NOMO-1 treated with dmso at 0.1 percent for 144 hours (cell line): Measurements from ENCODE around the gene NPC1L1.

Source experiments
- DNase-seq: peaks from one replicate; lab custom pipeline; 2025; ENCODE audit not compliant: unreplicated experiment; lab: John Stamatoyannopoulos, UW

The NPC1L1 gene, protein sequence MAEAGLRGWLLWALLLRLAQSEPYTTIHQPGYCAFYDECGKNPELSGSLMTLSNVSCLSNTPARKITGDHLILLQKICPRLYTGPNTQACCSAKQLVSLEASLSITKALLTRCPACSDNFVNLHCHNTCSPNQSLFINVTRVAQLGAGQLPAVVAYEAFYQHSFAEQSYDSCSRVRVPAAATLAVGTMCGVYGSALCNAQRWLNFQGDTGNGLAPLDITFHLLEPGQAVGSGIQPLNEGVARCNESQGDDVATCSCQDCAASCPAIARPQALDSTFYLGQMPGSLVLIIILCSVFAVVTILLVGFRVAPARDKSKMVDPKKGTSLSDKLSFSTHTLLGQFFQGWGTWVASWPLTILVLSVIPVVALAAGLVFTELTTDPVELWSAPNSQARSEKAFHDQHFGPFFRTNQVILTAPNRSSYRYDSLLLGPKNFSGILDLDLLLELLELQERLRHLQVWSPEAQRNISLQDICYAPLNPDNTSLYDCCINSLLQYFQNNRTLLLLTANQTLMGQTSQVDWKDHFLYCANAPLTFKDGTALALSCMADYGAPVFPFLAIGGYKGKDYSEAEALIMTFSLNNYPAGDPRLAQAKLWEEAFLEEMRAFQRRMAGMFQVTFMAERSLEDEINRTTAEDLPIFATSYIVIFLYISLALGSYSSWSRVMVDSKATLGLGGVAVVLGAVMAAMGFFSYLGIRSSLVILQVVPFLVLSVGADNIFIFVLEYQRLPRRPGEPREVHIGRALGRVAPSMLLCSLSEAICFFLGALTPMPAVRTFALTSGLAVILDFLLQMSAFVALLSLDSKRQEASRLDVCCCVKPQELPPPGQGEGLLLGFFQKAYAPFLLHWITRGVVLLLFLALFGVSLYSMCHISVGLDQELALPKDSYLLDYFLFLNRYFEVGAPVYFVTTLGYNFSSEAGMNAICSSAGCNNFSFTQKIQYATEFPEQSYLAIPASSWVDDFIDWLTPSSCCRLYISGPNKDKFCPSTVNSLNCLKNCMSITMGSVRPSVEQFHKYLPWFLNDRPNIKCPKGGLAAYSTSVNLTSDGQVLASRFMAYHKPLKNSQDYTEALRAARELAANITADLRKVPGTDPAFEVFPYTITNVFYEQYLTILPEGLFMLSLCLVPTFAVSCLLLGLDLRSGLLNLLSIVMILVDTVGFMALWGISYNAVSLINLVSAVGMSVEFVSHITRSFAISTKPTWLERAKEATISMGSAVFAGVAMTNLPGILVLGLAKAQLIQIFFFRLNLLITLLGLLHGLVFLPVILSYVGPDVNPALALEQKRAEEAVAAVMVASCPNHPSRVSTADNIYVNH (N-terminal part only)

GRCh38 chr7:44541028-44541869, at the start of gene NPC1L1:
TSS of gene NPC1L1 (minus strand) at chr7:44541330. CDS start at chr7:44541259, 71 bp downstream.
- no peak for DNase-seq

DNA sequence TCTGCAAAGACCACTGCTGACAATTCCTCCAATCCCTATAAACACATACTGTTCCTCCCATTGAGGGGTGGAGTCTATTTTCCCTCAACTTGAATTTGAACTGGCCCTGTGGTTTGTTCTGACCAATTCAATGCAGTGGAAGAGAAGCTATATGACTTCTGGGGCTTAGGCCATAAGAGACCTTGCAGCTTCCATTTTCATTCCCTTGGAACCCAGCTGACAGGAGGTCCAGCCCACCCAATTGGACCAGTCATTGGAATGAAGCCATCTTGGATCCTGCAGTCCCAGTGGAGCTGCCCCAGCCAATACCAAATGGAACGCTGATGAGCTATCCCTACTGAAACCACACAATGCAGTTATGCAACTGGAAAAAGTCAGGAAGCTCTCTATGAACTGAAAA, 49.8 kb upstream of the NPC1L1 start:
- no peak for DNase-seq

- DNase-seq = peak; percentile 41
These were observed 46.9 kb upstream of the NPC1L1 start for GRCh38 chr7:44587843-44588711.

DNA sequence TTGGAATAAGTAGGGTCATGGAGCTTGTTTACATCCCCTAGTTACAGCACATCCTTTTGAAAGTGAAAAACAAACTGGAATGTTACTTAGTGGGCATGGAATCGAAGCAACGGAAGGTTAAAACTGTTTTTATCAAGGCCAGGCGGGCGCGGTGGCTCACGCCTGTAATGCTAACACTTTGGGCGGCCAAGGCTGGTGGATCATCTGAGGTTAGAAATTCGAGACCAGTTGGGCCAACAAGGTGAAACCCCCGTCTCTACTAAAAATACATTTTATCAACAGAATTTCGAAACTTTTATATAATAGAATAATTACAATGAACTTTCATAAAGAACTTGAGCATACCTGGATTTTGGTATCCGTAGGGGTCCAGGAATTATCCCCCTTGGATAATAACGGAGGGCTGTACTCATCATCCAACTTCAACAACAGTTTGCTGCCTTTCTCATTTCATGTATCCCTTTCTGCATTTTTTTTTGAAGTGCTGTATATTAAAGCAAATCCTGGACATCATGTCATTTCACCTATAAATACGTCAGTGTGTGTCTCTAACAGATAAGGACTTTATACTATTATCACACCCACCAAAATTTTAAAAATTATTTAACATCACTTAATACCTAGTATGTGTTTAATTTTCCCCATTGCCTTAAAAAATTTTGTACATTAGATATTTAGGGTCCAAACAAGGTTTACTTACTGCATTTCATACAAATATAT, 42.2 kb upstream of the NPC1L1 start:
- no peak for DNase-seq

- peak; percentile 97 for DNase-seq
These were observed 40.9 kb upstream of the NPC1L1 start, which contains the start of gene TMED4 for GRCh38 chr7:44581879-44582603. TSS of gene TMED4 (minus strand) at chr7:44582231. CDS start at chr7:44582206, 25 bp downstream.

DNA sequence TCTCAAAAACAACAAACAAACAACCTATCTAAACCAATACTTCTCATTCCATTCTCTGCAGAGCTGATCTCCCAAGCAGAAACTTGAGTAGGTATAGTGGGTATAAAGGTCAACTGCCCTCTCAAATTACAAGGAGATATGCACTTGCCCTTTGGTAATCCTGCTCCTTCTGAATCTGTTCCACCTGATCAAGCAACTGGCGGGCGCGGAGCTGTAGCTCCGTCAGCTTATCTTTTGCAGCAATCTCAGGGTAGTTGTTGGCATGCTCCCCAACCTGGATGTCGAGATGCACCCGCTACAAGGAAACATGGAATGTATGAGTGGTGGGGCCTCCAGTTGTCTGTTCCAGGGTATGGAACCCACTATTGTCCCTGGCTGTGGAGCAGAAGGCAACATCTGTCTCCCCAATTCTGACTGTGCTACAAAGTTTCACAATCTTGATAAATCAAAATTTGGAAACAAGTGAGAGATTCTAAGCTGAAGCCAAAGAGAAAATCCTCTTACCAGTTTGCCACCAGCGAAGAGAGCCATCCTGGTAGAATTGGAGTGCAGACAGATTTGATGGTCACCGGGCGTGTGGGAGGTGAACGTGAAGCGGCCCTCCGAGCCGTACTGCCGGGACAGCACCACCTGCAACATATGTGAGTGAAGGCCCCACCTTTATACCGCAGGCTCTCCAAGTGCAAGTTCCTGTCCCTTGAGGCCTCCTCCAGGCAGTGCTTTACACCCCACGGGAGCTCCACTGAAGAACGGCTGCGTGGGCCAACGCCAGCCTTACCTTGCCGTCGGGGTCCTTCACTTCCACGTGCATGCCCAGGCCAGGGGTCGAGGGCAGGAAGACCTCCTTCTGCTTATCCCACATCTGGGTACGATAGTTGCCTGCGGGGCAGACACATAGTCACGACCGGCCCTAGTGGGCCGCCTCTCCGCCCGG, 40.1 kb upstream of the NPC1L1 start:
- no peak for DNase-seq

GRCh38 chr7:44576228-44576627, 35.1 kb upstream of the NPC1L1 start:
- DNase-seq = no peak

GRCh38 chr7:44575054-44575453, 33.9 kb upstream of the NPC1L1 start:
- DNase-seq = no peak

DNA sequence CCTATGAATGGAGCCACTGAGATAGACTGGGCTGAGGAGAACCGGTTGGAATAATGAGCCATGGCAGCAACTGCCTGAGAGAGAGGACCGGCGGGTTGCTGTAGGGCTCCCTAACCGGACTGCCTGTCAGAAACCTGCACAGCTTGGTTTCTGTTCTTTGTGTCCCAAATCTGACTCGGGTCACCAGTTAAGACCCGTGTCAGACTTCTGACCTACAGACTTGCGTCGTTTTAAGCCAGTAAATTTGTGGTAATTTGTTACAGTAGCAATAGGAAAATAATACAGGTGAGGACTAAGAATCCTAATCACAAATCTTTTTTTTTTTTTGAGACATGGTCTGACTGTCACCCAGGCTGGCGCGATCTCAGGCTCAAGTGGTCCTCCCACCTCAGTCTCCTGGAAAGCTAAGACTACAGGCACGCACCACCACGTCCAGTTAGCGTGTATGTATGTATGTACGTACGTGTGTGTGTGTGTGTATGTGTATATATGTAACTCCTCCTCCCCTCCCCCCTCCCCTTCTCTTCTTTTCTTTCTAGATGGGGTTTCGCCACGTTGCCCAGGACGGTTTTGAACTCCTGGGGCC, 33.2 kb upstream of the NPC1L1 start:
- DNase-seq = no peak

GRCh38 chr7:44573464-44574286, 32.5 kb upstream of the NPC1L1 start, which contains the start of gene DDX56:
TSS of gene DDX56 (minus strand) at chr7:44573908. CDS start at chr7:44573895, 13 bp downstream.
- DNase-seq = peak; percentile 88

DNA sequence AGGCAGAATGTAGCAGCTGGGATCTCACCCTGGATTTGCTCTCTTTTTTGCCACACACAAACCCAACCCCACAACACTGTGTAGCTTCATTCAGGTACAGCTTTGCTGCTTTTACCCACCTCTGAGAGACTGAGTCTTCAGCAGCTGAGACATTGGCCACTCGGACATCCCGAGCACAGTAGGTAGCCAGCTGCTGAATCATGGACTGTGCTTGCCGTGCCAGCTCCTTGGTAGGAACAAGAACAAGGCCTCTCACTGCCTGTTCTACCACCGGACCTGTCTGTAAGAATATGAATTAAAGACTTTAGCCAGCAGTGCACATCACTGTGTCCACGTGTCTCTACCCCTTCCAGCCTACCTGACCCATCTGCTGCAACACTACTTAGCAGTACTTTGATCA, 31.6 kb upstream of the NPC1L1 start:
- DNase-seq = no peak

GRCh38 chr7:44569959-44570358, 28.8 kb upstream of the NPC1L1 start:
- no peak for DNase-seq

- DNase-seq = no peak
These were observed 27.8 kb upstream of the NPC1L1 start for GRCh38 chr7:44568771-44569560.

GRCh38 chr7:44567884-44568283, 26.8 kb upstream of the NPC1L1 start:
- no peak for DNase-seq

DNA sequence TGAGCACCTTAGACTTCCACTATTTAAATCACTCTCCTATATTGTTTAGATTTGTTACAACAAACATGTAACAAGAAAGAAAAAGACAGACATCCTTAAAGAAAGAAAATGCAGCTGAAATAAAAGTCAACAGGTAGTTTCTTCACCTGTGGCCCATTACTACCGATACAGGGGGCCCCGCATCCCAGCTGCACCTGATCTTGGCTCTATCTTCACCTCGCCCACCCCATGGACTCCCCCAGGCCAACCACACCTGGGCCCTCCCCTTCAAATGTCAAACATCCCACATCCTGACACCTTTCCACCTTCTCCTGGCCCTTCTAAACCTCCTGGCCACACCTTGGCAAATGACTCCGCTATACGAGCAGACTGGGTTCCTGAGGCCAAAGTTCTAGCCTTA, 25.6 kb upstream of the NPC1L1 start:
- no peak for DNase-seq
